Osteoblast (primary cell): ENCODE results near the gene DNAH17. TPM values are rescaled to one million over a fixed set of nuclear protein-coding genes. Genes with fewer than 3 reads are reported as not detected.

Experiments used
- DNase-seq: peaks from one replicate; pipeline ENCODE4 v3.0.0; 2011; ENCODE audit warnings: low spot score, mixed read lengths; ENCODE audit not compliant: insufficient read length; ENCODE audit errors: missing footprints
- H2AFZ ChIP-seq: 2 replicates; pipeline ENCODE4 v1.6.0; 2011; ENCODE audit warnings: mild to moderate bottlenecking, low read length
- H3K27ac ChIP-seq: 2 replicates; pipeline ENCODE4 v1.5.1; 2011; ENCODE audit warnings: mild to moderate bottlenecking, low read depth, low read length, moderate library complexity
- H3K27me3 ChIP-seq: 2 replicates; pipeline ENCODE4 v1.6.0; 2012; ENCODE audit warnings: mild to moderate bottlenecking, control low read depth, inconsistent platforms, low read length, moderate library complexity; ENCODE audit not compliant: insufficient read depth
- H3K36me3 ChIP-seq: 2 replicates; pipeline ENCODE4 v1.5.1; 2011; ENCODE audit warnings: mild to moderate bottlenecking, low read length, control low read depth, moderate library complexity; ENCODE audit not compliant: insufficient read depth
- H3K4me1 ChIP-seq: 2 replicates; pipeline ENCODE4 v1.5.1; 2011; ENCODE audit warnings: mild to moderate bottlenecking, low read length, control low read depth, moderate library complexity; ENCODE audit not compliant: insufficient read depth
- H3K4me2 ChIP-seq: 2 replicates; pipeline ENCODE4 v1.6.0; 2011; ENCODE audit warnings: mild to moderate bottlenecking, low read length; ENCODE audit not compliant: insufficient read depth
- H3K4me3 ChIP-seq: fragments of 200-600 bp; sonication (generic); 3 replicates; pipeline ENCODE4 v1.5.1; 2012; ENCODE audit warnings: mild to moderate bottlenecking, low read length, inconsistent platforms; ENCODE audit not compliant: insufficient read depth
- H3K79me2 ChIP-seq: 2 replicates; pipeline ENCODE4 v1.6.0; 2012; ENCODE audit warnings: mild to moderate bottlenecking, low read length, control low read depth, inconsistent platforms; ENCODE audit not compliant: insufficient read depth
- H3K9me3 ChIP-seq: 2 replicates; pipeline ENCODE4 v1.5.1; 2011; ENCODE audit warnings: low read depth, low read length, control low read depth
- H4K20me1 ChIP-seq: 2 replicates; pipeline ENCODE4 v1.6.0; 2012; ENCODE audit warnings: mild to moderate bottlenecking, low read length, control low read depth; ENCODE audit not compliant: insufficient read depth
- CTCF ChIP-seq: IDR thresholded peaks from 2 replicates; pipeline ENCODE4 v1.5.1; 2011; ENCODE audit warnings: mild to moderate bottlenecking, low read depth, low read length, moderate library complexity; ENCODE audit errors: extremely low read depth
- total RNA-seq: library from RNA; depleted of rRNA; stranded (reverse); fragments of >200 nt; gene quantifications from 2 replicates; pipeline ENCODE4 v1.2.3, GENCODE V29; 2012

The DNAH17 gene
- total RNA-seq, 1 donor: under 0.01 TPM

GRCh38 chr17:78576389-78577112 is 645 bp downstream of the DNAH17 start:
- TF ChIP-seq CTCF: no peak
- no peak overlapping the region for H3K27ac ChIP-seq

GRCh38 chr17:78575899-78576298 is 1.3 kb downstream of the DNAH17 start:
- no peak overlapping the region for H3K4me3 ChIP-seq
- no peak for TF ChIP-seq CTCF
- no peaks in the 10 kb centered on the region for H3K9me3 ChIP-seq

More at GRCh38 chr17:78576389-78577112, 645 bp downstream of the DNAH17 start:
- no peak overlapping the region for H3K4me2 ChIP-seq
- no peaks in the 10 kb centered on the region for H3K36me3 ChIP-seq
- peak overlapping the region; percentile 31 for H2AFZ ChIP-seq
- no peaks in the 10 kb centered on the region for H3K27me3 ChIP-seq
- no peak for DNase-seq
- H4K20me1 ChIP-seq: no peaks in the 10 kb centered on the region
- no peaks in the 10 kb centered on the region for H3K9me3 ChIP-seq
- no peak overlapping the region for H3K4me3 ChIP-seq
- H3K79me2 ChIP-seq: no peaks in the 10 kb centered on the region
- H3K4me1 ChIP-seq: no peaks in the 10 kb centered on the region

GRCh38 chr17:78575340-78575739 is 1.9 kb downstream of the DNAH17 start:
- Histone ChIP-seq H3K4me3 (no peak overlapping the region), H2AFZ (no peak overlapping the region), H3K79me2 (no peaks in the 10 kb centered on the region), H3K27me3 (no peaks in the 10 kb centered on the region), H3K36me3 (no peaks in the 10 kb centered on the region), H4K20me1 (no peaks in the 10 kb centered on the region), H3K27ac (no peak overlapping the region), H3K4me2 (no peak overlapping the region), H3K4me1 (no peaks in the 10 kb centered on the region), H3K9me3 (no peaks in the 10 kb centered on the region)
- no peak for TF ChIP-seq CTCF
- DNase-seq: no peak

More at GRCh38 chr17:78575899-78576298, 1.3 kb downstream of the DNAH17 start:
- Histone ChIP-seq H3K36me3 (no peaks in the 10 kb centered on the region), H4K20me1 (no peaks in the 10 kb centered on the region), H3K4me2 (no peak overlapping the region), H2AFZ (no peak overlapping the region), H3K4me1 (no peaks in the 10 kb centered on the region), H3K27ac (no peak overlapping the region), H3K27me3 (no peaks in the 10 kb centered on the region), H3K79me2 (no peaks in the 10 kb centered on the region)
- DNase-seq: no peak

DNA sequence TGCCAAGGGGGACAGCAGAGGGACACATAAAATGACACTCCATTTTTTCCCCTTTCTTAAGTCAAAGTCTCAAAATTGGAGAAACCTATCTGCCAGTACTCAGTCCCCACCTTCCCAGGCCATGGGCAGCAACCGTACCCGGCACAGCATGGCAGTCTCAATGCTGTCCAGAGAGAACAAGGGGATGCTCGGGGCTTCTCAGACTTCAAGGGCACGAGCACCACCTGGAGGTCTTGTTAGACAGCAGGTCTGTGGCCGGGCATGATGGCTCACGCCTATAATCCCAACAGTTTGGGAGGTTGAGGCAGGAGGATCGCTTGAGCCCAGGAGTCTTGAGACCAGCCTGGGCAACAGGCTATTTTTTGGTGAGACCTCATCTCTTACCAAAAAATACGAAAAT is 3.2 kb downstream of the DNAH17 start:
- peak; percentile 25 for DNase-seq
- no peak overlapping the region for H3K27ac ChIP-seq
- H3K9me3 ChIP-seq: no peaks in the 10 kb centered on the region
- H3K79me2 ChIP-seq: no peaks in the 10 kb centered on the region
- H3K4me3 ChIP-seq: no peak overlapping the region
- H2AFZ ChIP-seq: no peak overlapping the region
- H3K36me3 ChIP-seq: no peaks in the 10 kb centered on the region
- no peaks in the 10 kb centered on the region for H3K4me1 ChIP-seq
- no peaks in the 10 kb centered on the region for H4K20me1 ChIP-seq
- H3K4me2 ChIP-seq: no peak overlapping the region
- no peak for TF ChIP-seq CTCF
- no peaks in the 10 kb centered on the region for H3K27me3 ChIP-seq
